ENCODE results near the gene PRAMEF12. TPM values are rescaled to one million over a fixed set of nuclear protein-coding genes. Genes with fewer than 3 reads are reported as not detected.

The PRAMEF12 gene
- total and polyA plus RNA-seq, 10 of the 15 experiments (the other 5 are each of a cell fraction or from before 2014, with no cell fraction given) = not detected

- TF ChIP-seq REST (IDR thresholded peaks at IDR 0.05; ENCODE audit: low read depth, low read length) (no peak), E2F8 (IDR thresholded peaks at IDR 0.05; ENCODE audit: low read depth, partially characterized antibody) (no peak), CHD2 (IDR thresholded peaks at IDR 0.05; ENCODE audit: borderline replicate concordance, low read depth, low read length) (no peak), SP1 (IDR thresholded peaks at IDR 0.05; ENCODE audit: low read depth, low read length) (no peak), CHD4 (IDR thresholded peaks at IDR 0.05) (no peak)
- TF ChIP-seq, protein P1, sequence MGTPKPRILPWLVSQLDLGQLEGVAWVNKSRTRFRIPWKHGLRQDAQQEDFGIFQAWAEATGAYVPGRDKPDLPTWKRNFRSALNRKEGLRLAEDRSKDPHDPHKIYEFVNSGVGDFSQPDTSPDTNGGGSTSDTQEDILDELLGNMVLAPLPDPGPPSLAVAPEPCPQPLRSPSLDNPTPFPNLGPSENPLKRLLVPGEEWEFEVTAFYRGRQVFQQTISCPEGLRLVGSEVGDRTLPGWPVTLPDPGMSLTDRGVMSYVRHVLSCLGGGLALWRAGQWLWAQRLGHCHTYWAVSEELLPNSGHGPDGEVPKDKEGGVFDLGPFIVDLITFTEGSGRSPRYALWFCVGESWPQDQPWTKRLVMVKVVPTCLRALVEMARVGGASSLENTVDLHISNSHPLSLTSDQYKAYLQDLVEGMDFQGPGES (IDR thresholded peaks at IDR 0.05) = no peak
Measured at GRCh38 chr1:12778061-12778460, 4.5 kb downstream of the PRAMEF12 start (continued).

All from GM12878 (cell line).